HEK293 (cell line): ENCODE data around the gene TESMIN.
A peak's percentile ranks its signal among the peaks of the same experiment; 100 is the strongest.

ENCODE experiments used
- CTCF ChIA-PET: fragments of 350-600 bp; formaldehyde crosslinking; extraction: SDS; loops from one replicate; lab custom pipeline; 2021; ENCODE audit warnings: antibody characterized with exemption; lab: Yijun Ruan, JAX
- POLR2A ChIA-PET: fragments of 300-600 bp; formaldehyde crosslinking; extraction: SDS; loops from one replicate; lab custom pipeline; 2020; ENCODE audit warnings: antibody characterized with exemption, inconsistent platforms; lab: Yijun Ruan, JAX
- H3K27ac ChIP-seq: fragments of 200-500 bp; sonication (Bioruptor generic); 2 replicates; pipeline ENCODE4 v1.5.1; 2014; ENCODE audit warnings: low read depth, low read length, control low read depth, inconsistent platforms; ENCODE audit errors: extremely low read depth
- H3K36me3 ChIP-seq, 2 experiments: fragments of 200-500 bp in 1 of 2; sonication (Bioruptor generic) in 1 of 2; 1 replicate in 1 of 2; 2 replicates in 1 of 2; pipeline ENCODE4 v1.5.1; 2014 to 2017; ENCODE audit warnings: inconsistent platforms in 2 of 2, low read length in 2 of 2; ENCODE audit not compliant: control insufficient read depth in 2 of 2, insufficient read depth in 1 of 2
- H3K4me1 ChIP-seq: fragments of 200-500 bp; sonication (Bioruptor generic); 2 replicates; pipeline ENCODE4 v1.5.1; 2014; ENCODE audit warnings: mild to moderate bottlenecking, low read length, inconsistent platforms; ENCODE audit not compliant: control insufficient read depth, insufficient read depth
- H3K4me3 ChIP-seq: 2 replicates; pipeline ENCODE4 v1.5.1; 2011; ENCODE audit warnings: low read depth, mild to moderate bottlenecking, control low read depth, low read length, moderate library complexity
- H3K9me3 ChIP-seq: fragments of 200-500 bp; sonication (Bioruptor generic); 2 replicates; pipeline ENCODE4 v1.5.1; 2014; ENCODE audit warnings: low read depth, low read length, inconsistent platforms; ENCODE audit not compliant: control insufficient read depth, insufficient read depth
- ELK4 ChIP-seq: IDR thresholded peaks from 2 replicates; pipeline ENCODE4 v1.6.1; 2011; ENCODE audit warnings: mild to moderate bottlenecking, low read depth, low read length, borderline replicate concordance
- HOXA7 ChIP-seq: sonication (generic); formaldehyde crosslinking; IDR thresholded peaks from 2 replicates; pipeline ENCODE4 v1.8.1; 2022; ENCODE audit warnings: missing genetic modification reagents, borderline replicate concordance
- HOXD13 ChIP-seq: sonication (generic); formaldehyde crosslinking; IDR thresholded peaks from 2 replicates; pipeline ENCODE4 v1.8.0; 2022; ENCODE audit warnings: missing genetic modification reagents, borderline replicate concordance
- SP7 ChIP-seq: fragments of 450-650 bp; formaldehyde crosslinking; IDR thresholded peaks from 2 replicates; pipeline ENCODE4 v1.5.1; 2016; ENCODE audit warnings: missing biosample characterization, missing genetic modification characterization
- ZBTB49 ChIP-seq: fragments of 450-650 bp; formaldehyde crosslinking; IDR thresholded peaks from 2 replicates; pipeline ENCODE4 v1.5.1; 2016; ENCODE audit warnings: missing biosample characterization, missing genetic modification characterization, low read depth
- ZNF16 ChIP-seq: fragments of 450-650 bp; formaldehyde crosslinking; IDR thresholded peaks from 2 replicates; pipeline ENCODE4 v1.5.1; 2016; ENCODE audit warnings: low read depth, missing biosample characterization, missing genetic modification characterization
- ZNF175 ChIP-seq: fragments of 450-650 bp; formaldehyde crosslinking; IDR thresholded peaks from 2 replicates; pipeline ENCODE4 v1.5.1; 2016; ENCODE audit warnings: missing biosample characterization, missing genetic modification characterization
- ZNF302 ChIP-seq: fragments of 450-650 bp; formaldehyde crosslinking; IDR thresholded peaks from 2 replicates; pipeline ENCODE4 v1.5.1; 2016; ENCODE audit warnings: missing biosample characterization, missing genetic modification characterization, low read depth
- ZNF335 ChIP-seq: fragments of 450-650 bp; formaldehyde crosslinking; conservative IDR thresholded peaks from 2 replicates; pipeline ENCODE4 v1.5.1; 2016; ENCODE audit warnings: missing biosample characterization, missing genetic modification characterization
- ZNF354C ChIP-seq: fragments of 450-650 bp; formaldehyde crosslinking; IDR thresholded peaks from 2 replicates; pipeline ENCODE4 v1.5.1; 2016; ENCODE audit warnings: missing biosample characterization, missing genetic modification characterization, low read depth, borderline replicate concordance
- ZNF660 ChIP-seq: fragments of 450-650 bp; IDR thresholded peaks from 2 replicates; pipeline ENCODE4 v1.5.1; 2018; ENCODE audit warnings: missing biosample characterization, mild to moderate bottlenecking, missing genetic modification characterization
- TF ChIP-seq, protein P1 (sequence below): fragments of 450-650 bp; formaldehyde crosslinking; IDR thresholded peaks from 2 replicates; pipeline ENCODE4 v1.5.1; 2016; ENCODE audit warnings: missing biosample characterization, missing genetic modification characterization
- TF ChIP-seq, protein P2 (sequence below): fragments of 450-650 bp; formaldehyde crosslinking; IDR thresholded peaks from 2 replicates; pipeline ENCODE4 v1.5.1; 2016; ENCODE audit warnings: missing biosample characterization, missing genetic modification characterization
- TF ChIP-seq, protein P3 (sequence below): fragments of 450-650 bp; formaldehyde crosslinking; IDR thresholded peaks from 2 replicates; pipeline ENCODE4 v1.5.1; 2016; ENCODE audit warnings: missing biosample characterization, missing genetic modification characterization

TESMIN gene

DNA sequence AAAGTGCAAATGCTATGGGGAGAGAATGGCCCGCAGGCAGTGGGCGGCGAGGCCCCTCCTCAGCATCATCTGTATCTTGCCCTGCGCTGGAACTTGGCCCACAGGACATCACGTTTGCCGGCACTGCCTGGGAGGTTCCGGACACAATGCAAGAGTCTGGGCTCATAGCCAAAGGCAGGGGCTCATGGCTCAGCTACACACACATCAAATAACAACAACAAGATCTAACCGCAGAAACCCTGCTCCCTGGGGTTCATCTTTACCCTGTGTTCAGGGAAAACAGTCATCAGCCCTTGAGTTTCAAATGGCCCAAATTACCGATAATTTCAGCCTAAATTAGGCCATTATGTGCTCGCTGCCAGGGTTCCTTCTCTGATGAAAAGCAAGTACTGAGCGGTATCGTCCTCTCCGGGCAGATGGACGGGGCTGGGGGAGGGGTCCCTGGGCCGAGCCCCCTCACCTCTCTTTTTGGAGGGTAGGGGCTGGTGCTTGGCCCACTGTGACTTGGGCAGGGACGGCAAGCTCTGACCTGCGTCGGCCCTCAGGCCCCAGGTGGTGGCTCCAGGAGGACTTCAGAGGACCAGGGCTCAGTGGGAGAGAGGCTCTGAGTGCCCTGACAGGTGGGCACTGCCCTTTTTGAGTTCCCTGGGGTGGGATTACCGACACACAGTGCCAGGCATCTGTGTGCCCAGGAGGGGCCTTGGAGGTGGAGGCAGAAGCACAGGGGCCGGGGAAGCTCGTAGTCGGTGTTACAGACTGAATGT, 92.0 kb downstream of the TESMIN start (continued):
- TF ChIP-seq ZNF354C (no peak), ZNF302 (tag by site-specific recombination) (no peak), ZNF335 (tag by site-specific recombination) (peak; percentile 24; the same call in 1 of the 2 replicates), ZNF16 (tag by site-specific recombination) (no peak)
- TF ChIP-seq, protein P1, sequence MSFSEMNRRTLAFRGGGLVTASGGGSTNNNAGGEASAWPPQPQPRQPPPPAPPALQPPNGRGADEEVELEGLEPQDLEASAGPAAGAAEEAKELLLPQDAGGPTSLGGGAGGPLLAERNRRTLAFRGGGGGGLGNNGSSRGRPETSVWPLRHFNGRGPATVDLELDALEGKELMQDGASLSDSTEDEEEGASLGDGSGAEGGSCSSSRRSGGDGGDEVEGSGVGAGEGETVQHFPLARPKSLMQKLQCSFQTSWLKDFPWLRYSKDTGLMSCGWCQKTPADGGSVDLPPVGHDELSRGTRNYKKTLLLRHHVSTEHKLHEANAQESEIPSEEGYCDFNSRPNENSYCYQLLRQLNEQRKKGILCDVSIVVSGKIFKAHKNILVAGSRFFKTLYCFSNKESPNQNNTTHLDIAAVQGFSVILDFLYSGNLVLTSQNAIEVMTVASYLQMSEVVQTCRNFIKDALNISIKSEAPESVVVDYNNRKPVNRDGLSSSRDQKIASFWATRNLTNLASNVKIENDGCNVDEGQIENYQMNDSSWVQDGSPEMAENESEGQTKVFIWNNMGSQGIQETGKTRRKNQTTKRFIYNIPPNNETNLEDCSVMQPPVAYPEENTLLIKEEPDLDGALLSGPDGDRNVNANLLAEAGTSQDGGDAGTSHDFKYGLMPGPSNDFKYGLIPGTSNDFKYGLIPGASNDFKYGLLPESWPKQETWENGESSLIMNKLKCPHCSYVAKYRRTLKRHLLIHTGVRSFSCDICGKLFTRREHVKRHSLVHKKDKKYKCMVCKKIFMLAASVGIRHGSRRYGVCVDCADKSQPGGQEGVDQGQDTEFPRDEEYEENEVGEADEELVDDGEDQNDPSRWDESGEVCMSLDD (tag by site-specific recombination), result no peak
- TF ChIP-seq, protein P2, sequence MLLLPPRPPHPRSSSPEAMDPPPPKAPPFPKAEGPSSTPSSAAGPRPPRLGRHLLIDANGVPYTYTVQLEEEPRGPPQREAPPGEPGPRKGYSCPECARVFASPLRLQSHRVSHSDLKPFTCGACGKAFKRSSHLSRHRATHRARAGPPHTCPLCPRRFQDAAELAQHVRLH (tag by site-specific recombination), result peak; percentile 83

GRCh38 chr11:68658661-68659060, 92.7 kb downstream of the TESMIN start:
- Histone ChIP-seq H3K27ac (no peak overlapping the region; the same call in 1 of the 2 replicates), H3K4me1 (peaks cover 10% of the 10 kb centered on the region), H3K9me3 (no peaks in the 10 kb centered on the region)
- TF ChIP-seq ZBTB49 (tag by site-specific recombination) (no peak), ZNF175 (tag by site-specific recombination) (no peak), HOXD13 (CRISPR knock-in tag) (no peak), ZNF335 (tag by site-specific recombination) (no peak), SP7 (tag by site-specific recombination) (no peak), ELK4 (no peak), ZNF660 (tag by site-specific recombination) (no peak), HOXA7 (CRISPR knock-in tag) (no peak)
- TF ChIP-seq, protein P3, sequence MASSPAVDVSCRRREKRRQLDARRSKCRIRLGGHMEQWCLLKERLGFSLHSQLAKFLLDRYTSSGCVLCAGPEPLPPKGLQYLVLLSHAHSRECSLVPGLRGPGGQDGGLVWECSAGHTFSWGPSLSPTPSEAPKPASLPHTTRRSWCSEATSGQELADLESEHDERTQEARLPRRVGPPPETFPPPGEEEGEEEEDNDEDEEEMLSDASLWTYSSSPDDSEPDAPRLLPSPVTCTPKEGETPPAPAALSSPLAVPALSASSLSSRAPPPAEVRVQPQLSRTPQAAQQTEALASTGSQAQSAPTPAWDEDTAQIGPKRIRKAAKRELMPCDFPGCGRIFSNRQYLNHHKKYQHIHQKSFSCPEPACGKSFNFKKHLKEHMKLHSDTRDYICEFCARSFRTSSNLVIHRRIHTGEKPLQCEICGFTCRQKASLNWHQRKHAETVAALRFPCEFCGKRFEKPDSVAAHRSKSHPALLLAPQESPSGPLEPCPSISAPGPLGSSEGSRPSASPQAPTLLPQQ (tag by site-specific recombination), result no peak
- TF ChIP-seq, protein P1 (tag by site-specific recombination), result no peak
- TF ChIP-seq, all 188 proteins: peak for 0
- Histone ChIP-seq H3K36me3 (no peaks in the 10 kb centered on the region), H3K4me3 (no peak overlapping the region)
- ChIA-PET CTCF (interaction anchor here (0.6 to 0.9 kb wide), 3 partner anchors 17 to 461 kb away, joined by 3 to 4 read pairs (median 3); no protein-coding TSS in a partner anchor), POLR2A (no interaction called here)
